Stimulated activated CD4-positive, alpha-beta T cell treated with anti-CD3 and anti-CD28 coated beads, Interleukin-15, amount 100 ng/mL, for 24 hours (primary cell): ENCODE results near the gene BICRA.
"Not testable (repeated sequence)": the region's sequence is repeated elsewhere in the genome, so short reads cannot be mapped to it uniquely, and the experiment has no call there.

Experiments
- DNase-seq: peaks from one replicate; pipeline ENCODE4 v3.0.0-alpha.2; 2020

The BICRA gene

GRCh38 chr19:47719047-47719859 lies 110.3 kb downstream of the BICRA start:
- DNase-seq: no peak

DNA sequence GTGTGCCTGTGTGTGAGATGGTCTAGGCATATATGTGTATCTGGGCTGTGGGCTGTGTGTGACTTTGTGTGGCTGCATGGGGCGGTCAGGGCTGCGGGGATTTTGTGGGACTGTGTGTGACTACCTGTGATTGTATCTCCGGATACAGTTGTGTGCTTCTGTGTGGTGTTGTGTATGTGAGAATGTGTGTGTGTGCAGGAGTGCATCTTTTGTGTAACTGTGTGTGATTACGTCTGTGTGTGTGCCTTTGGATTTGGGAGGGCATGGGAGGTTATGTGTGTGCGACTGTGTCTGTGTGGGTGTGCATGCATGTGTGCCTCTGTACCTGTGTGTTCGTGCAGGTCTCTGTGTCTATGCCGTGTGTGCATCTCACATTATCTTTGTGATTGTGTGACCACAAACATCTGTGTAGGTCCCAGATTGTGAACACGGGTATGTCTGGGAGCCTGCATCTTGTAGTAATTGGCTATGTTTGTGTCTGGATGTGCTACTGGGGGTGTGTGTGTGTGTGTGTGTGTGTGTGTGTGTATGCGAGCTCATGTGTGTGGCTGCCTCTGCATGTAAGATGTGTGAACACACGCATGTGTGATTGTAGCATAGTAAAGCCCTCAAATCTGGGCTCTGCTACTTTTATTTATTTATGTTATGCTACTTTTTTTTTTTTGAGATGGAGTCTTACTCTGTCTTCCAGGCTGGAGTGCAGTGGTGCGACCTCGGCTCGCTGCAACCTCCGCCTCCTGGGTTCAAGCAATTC lies 111.9 kb downstream of the BICRA start:
- no peak for DNase-seq

DNA sequence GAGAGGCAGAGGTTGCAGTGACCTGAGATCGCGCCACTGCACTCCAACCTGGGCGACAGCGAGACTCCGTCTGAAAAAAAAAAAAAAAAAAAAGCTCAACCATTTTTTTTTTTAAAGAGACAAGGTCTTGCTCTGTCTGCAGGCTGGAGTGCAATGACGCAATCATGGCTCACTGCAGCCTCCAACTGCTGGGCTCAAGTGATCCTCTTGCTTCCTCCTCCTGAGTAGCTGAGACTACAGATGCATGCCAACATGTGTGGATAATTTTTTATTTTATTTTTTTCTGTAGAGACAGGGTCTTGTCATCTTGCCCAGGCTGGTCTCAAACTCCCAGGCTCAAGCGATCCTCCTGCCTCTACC lies 114.6 kb downstream of the BICRA start:
- peak; percentile 23 for DNase-seq

DNA sequence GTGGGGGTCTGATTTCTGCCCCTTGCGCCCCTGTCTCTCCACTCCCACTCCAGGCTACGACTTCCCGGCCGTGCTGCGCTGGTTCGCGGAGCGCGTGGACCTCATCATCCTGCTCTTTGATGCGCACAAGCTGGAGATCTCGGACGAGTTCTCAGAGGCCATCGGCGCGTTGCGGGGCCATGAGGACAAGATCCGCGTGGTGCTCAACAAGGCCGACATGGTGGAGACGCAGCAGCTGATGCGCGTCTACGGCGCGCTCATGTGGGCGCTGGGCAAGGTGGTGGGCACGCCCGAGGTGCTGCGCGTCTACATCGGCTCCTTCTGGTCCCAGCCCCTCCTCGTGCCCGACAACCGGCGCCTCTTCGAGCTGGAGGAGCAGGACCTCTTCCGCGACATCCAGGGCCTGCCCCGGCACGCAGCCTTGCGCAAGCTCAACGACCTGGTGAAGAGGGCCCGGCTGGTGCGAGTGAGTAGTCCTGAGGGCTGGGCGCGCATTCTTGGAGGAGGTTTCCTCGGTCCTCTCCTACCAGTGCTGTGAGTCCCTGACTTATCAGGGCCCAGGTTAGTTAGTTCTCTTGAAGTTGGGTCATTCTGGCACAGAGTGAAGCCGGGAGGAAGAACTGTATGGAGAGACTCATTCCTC lies 116.9 kb downstream of the BICRA start:
- DNase-seq: no peak

GRCh38 chr19:47726467-47726866 lies 117.5 kb downstream of the BICRA start:
- no peak for DNase-seq

DNA sequence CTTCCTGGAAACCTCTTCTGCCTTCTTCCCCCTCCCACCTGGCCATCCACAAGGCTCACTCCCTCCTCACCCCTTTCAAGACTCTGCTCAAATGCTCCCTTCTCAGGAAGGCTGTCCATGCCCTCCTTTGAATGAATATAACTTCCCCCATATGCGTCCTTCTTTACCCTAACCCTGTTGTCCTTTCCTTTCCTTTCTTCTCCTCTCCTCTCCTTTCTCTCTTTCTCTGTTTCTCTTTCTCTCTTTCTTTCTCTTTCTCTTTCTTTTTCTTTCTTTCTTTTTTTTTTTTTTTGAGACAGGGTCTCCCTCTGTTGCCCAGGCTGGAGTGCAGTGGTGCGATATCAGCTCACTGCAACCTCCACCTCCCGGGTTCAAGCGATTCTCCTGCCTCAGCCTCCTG lies 119.4 kb downstream of the BICRA start:
- DNase-seq: not testable (repeated sequence)

DNA sequence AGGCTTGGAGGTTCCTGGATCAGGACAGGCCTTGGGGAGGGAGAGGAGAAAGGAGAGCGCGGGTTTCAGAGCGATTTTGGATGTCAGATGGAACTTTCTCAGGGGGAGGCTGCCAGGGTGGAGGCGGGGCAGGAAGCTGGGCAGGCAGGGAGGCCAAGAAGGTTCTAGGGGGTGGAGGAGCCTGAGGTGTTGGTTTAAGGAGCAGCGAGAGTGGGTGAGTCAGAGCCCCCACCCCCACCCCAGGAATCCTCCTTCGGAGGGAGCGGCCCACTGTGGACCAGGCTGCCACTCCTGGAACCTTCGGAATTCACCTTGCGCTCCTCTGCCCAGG lies 120.5 kb downstream of the BICRA start:
- DNase-seq: peak; percentile 40

- peak; percentile 84 for DNase-seq
These were observed 121.0 kb downstream of the BICRA start for GRCh38 chr19:47729799-47730520.

DNA sequence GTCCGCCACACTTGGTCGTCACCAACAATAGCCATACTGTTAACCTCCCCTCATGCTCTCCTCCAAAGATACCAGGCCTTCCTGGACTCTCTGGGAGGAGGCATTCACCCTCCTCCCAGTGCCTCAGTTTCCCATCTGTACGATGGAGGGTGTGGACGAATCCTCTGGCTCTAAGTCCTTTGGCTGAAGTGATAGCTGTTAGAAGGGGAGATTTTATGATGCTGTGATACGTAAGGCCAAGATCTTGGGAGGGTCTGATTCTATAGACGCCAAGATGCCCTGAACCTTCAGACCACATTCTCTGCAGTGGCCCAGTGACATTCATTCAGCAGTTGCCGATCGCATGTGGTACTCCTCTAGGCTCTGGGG lies 121.6 kb downstream of the BICRA start:
- no peak for DNase-seq

DNA sequence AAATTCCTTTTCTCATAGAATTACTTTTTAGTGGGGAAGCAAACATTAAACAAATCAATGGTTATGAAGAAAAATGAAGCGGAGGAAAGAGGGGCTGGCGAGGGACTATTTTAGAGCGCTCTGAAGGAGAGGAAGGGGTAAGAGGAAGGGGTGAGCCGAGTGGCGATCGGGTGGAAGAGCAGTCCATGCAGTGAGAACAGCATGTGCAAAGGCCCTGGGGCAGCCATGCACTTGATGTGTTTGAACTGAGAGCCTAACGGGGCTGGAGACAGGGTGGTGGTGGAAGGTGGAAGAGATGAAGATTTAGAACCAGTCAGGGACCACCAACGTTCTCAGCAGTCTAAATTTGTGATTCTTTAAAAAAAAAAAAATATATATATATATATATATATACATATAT lies 122.0 kb downstream of the BICRA start:
- no peak for DNase-seq

- DNase-seq: no peak
These were observed 126.2 kb downstream of the BICRA start for GRCh38 chr19:47735131-47735530.

DNA sequence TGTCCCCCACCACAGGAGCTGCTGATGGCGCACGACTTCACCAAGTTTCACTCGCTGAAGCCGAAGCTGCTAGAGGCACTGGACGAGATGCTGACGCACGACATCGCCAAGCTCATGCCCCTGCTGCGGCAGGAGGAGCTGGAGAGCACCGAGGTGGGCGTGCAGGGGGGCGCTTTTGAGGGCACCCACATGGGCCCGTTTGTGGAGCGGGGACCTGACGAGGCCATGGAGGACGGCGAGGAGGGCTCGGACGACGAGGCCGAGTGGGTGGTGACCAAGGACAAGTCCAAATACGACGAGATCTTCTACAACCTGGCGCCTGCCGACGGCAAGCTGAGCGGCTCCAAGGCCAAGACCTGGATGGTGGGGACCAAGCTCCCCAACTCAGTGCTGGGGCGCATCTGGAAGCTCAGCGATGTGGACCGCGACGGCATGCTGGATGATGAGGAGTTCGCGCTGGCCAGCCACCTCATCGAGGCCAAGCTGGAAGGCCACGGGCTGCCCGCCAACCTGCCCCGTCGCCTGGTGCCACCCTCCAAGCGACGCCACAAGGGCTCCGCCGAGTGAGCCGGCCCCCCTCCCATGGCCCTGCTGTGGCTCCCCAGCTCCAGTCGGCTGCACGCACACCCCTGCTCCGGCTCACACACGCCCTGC lies 132.1 kb downstream of the BICRA start:
- no peak for DNase-seq

GRCh38 chr19:47741544-47742140 lies 132.7 kb downstream of the BICRA start:
- no peak for DNase-seq

GRCh38 chr19:47742634-47743033 lies 133.7 kb downstream of the BICRA start:
- no peak for DNase-seq

DNA sequence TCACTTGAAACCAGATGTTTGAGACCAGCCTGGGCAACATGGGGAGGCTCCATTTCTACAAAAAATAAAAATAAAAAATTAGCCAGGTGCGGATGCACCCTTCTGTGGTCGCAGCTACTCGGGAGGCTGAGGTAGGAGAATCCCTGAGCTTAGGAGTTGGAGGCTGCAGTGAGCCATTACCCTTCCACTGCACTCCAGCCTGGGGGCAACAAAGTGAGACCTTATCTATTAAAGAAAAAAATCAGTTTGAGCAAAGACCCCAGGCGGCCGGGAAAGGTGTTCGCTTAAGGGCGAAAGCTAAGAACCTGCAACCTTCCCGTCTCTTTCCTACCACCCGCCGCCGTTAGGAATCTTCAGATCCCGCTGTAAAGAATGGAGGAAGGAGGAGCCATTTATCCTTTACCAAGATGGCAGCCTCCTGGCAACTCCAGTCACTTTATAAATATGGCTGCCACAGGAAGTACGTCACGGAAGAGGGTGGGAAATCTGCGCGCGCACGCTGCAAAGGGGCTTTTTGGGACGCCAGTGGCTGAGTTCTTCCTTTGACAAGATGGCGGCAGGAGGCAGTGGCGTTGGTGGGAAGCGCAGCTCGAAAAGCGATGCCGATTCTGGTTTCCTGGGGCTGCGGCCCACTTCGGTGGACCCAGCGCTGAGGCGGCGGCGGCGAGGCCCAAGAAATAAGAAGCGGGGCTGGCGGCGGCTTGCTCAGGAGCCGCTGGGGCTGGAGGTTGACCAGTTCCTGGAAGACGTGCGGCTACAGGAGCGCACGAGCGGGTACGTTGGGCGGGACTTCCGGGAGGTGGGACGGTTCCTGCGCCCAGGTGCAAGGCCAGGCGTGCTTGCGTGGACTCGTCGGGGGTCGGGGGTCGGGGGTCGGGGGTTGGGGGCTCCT lies 136.3 kb downstream of the BICRA start, which contains the start of gene NOP53:
NOP53 (plus strand) TSS at position 537 of the 892 bp plus-strand sequence; CDS start at position 551, 14 bp downstream.
- peak; percentile 95 for DNase-seq

DNA sequence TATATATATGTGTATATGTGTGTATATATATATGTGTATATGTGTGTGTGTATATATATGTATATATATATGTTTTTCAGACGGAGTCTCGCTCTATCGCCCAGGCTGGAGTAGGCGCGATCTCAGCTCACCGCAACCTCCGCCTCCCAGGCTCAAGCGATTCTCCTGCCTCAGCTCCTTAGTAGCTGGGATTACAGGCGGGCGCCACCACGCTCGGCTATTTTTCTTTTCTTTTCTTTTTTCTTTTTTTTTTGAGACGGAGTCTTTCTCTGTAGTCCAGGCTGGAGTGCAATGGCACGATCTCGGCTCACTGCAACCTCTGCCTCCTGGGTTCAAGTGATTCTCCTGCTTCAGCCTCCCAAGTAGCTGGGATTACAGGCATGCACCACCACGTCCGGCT lies 137.2 kb downstream of the BICRA start:
- DNase-seq: not testable (repeated sequence)

DNA sequence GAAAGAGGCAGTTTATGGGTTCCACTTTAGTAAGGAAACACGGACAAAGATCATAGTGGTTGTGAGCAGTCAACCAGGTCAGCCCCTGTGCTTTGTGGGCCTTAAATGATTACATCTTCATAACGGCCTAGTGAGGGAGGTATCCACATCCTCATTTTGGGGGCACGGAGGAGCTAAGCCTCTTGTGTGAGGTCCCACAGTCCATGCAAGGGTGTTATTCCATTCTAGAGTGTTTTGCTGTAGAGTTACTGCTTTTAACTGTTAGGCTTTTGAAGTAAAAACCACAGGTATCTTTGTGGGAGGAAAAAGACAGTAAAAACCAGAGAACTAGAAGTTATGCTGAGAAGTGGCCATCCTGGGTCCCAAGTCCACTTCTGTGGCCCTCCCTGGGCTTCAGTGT lies 140.4 kb downstream of the BICRA start:
- no peak for DNase-seq

GRCh38 chr19:47750752-47751151 lies 141.8 kb downstream of the BICRA start:
- DNase-seq: no peak

- no peak for DNase-seq
These were observed 143.7 kb downstream of the BICRA start for GRCh38 chr19:47752440-47753211.
